Stimulated activated memory B cell treated with anti-CD40 and anti-IgM and Interleukin-4, amounts not matched to agents 10 μg/mL and 1 μg/mL and 100 μg/mL, for 72 hours (primary cell): ENCODE data around the gene TRMT6.

Experiments
- ATAC-seq: fragments of 150-1000 bp; cut with Tn5 transposase; 2 replicates; pipeline ENCODE4 v1.10.0; 2021
- H3K27ac Mint-ChIP-seq: one replicate; pipeline ENCODE4 v1.8.0; 2022; ENCODE audit warnings: mild to moderate bottlenecking, mixed read lengths
- H3K27me3 Mint-ChIP-seq: one replicate; pipeline ENCODE4 v1.8.0; 2022; ENCODE audit warnings: mixed read lengths
- H3K36me3 Mint-ChIP-seq: one replicate; pipeline ENCODE4 v1.8.0; 2022; ENCODE audit warnings: mixed read lengths
- H3K4me1 Mint-ChIP-seq: one replicate; pipeline ENCODE4 v1.8.0; 2022; ENCODE audit warnings: mixed read lengths
- H3K4me3 Mint-ChIP-seq: one replicate; pipeline ENCODE4 v1.8.0; 2022; ENCODE audit warnings: mild to moderate bottlenecking, moderate library complexity, mixed read lengths
- H3K9me3 Mint-ChIP-seq: one replicate; pipeline ENCODE4 v1.8.0; 2022; ENCODE audit warnings: mixed read lengths

Gene TRMT6

DNA sequence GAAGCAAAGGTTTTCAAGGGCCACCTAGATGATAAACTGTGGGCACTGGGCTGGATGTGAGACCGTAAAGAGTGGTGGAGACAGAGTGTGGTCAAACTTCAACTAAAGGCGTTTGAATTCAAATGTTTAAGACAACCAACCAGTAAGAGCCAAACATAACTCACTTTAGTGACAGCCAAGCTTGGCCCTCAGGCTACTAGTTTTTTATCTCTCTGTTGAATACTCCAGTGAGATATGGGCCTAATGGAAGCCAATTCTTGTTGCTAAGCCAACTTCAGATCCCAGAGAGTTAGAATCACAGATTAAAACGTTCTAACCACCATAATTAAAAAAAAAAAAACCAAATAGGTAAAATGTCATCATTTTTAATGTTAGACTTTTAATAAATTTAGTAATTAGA lies 57.3 kb downstream of the TRMT6 start:
- no peak for ATAC-seq
- Mint-ChIP-seq H3K27me3 (peaks cover 36% of the 10 kb centered on the region), H3K36me3 (no peaks in the 10 kb centered on the region), H3K4me3 (no peak overlapping the region), H3K4me1 (no peaks in the 10 kb centered on the region), H3K27ac (no peak overlapping the region), H3K9me3 (no peaks in the 10 kb centered on the region)

DNA sequence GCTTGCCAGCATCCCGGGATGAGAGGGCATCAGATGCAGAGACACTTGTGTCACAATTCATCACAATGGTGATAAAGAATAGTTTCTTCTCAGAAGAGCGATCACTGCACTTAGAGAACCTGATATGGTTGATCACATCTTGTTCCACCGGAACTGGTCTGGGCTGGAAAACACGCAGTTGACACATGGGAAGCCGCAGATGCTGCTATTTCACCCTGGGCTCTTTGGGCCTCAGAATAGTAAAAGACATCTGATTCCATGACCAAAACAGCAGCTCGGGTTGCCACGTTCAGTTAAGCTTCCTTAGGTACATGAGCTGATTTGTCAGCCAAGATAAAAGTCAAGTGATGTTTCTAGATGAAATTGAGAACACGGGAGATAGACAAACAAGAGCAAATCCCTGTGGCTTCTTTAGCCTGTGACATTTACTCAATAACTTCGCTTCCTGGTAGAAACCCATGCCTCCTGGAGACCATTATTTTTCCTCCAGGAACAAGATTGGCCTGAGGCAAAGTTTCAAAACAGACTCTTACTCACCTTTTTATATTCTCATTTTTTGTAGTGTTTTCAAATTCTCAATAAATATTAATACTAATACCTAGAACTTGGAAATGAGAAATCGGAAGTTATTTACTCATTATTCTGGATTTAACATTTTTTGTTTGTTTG lies 59.4 kb downstream of the TRMT6 start:
- H3K27me3 Mint-ChIP-seq: peaks cover 26% of the 10 kb centered on the region
- no peaks in the 10 kb centered on the region for H3K4me1 Mint-ChIP-seq
- H3K4me3 Mint-ChIP-seq: no peak overlapping the region
- H3K27ac Mint-ChIP-seq: no peak overlapping the region
- H3K9me3 Mint-ChIP-seq: no peaks in the 10 kb centered on the region
- ATAC-seq: no peak
- H3K36me3 Mint-ChIP-seq: no peaks in the 10 kb centered on the region

DNA sequence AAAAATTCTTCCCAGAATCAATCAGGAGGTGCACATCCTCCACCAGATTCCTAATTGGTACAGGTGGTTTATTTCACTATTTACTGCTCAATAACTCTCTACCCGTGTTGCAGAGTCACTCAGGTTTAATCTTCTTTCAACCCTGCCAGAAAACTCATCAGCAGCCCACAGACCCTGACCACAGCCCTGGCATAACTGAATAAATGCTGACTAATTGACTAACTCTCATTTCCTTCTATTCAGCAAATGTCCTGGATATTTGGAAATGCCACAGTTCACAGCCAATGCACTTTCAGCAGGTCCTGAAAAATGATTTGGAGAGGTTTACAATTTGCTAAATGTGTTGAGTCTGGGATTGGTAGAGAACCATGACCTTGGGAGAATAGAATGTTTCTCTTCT lies 62.3 kb downstream of the TRMT6 start:
- Mint-ChIP-seq H3K4me3 (no peak overlapping the region), H3K9me3 (no peaks in the 10 kb centered on the region), H3K27ac (no peak overlapping the region), H3K4me1 (no peaks in the 10 kb centered on the region), H3K27me3 (peaks cover 17% of the 10 kb centered on the region), H3K36me3 (no peaks in the 10 kb centered on the region)
- no peak for ATAC-seq

DNA sequence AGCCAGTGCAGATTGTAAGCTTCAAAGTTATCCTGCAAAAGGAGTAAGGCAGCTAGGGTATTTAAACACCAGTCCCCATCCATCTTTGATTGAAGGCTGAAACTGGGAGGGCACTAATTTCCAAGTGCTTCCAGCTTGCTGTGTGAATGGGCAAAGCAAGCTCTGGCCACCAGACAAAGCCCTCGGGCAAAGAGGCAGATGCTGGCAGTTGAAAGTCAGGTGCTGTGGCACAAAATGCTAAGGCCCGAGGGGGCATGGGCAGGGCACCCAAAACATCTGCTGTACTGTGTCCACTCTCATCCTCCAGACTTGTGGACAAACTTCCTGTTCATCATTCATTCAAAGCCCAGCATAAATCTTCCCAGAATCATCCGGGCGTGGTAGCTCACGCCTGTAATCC lies 62.9 kb downstream of the TRMT6 start:
- Mint-ChIP-seq H3K4me1 (no peaks in the 10 kb centered on the region), H3K4me3 (no peak overlapping the region), H3K27ac (no peak overlapping the region), H3K9me3 (no peaks in the 10 kb centered on the region), H3K36me3 (no peaks in the 10 kb centered on the region), H3K27me3 (peaks cover 17% of the 10 kb centered on the region)
- no peak for ATAC-seq
